ENCODE data around the gene KIF25.

The KIF25 gene

GRCh38 chr6:168045706-168046620 lies 48.5 kb downstream of the KIF25 start:
- no peak overlapping the region for H3K27ac ChIP-seq (ENCODE audit: low read depth, low read length)
- no peaks in the 10 kb centered on the region; the same call in 1 of the 2 replicates for H3K4me1 ChIP-seq (ENCODE audit: control insufficient read depth, insufficient read depth, low read length)
- no peaks in the 10 kb centered on the region for H3K27me3 ChIP-seq (ENCODE audit: control insufficient read depth, insufficient read depth, low read length)
- H3K4me3 ChIP-seq (ENCODE audit: low read depth, low read length), result no peak overlapping the region
- H3K9ac ChIP-seq (ENCODE audit: low read length), result no peak overlapping the region
- H3K36me3 ChIP-seq (ENCODE audit: control insufficient read depth, insufficient read depth, low read length), result no peaks in the 10 kb centered on the region
- H3K9me3 ChIP-seq (ENCODE audit: control insufficient read depth, insufficient read depth, low read depth, low read length), result peaks cover 13% of the 10 kb centered on the region

DNA sequence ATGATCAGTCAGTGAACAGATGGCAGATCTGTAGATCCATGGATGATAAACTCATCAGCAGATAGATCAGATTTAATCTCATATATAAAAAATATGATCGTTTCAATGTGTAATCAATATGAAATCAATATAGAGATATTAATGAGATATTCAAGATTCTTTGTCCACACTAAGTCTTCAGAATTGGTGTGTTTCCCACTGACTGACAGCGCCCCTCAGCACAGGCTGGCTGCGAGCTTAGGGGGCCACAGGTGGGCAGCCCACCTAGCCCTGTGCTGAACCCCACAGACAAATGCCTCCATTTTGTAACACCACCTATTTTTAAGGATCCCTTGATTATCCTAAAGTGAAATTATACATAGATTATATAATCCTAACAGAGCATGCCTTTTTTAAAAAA lies 49.2 kb downstream of the KIF25 start:
- Histone ChIP-seq H3K9me3 (ENCODE audit: control insufficient read depth, insufficient read depth, low read depth, low read length) (peaks cover 8% of the 10 kb centered on the region), H3K4me3 (ENCODE audit: low read depth, low read length) (no peak overlapping the region), H3K27me3 (ENCODE audit: control insufficient read depth, insufficient read depth, low read length) (no peaks in the 10 kb centered on the region), H3K27ac (ENCODE audit: low read depth, low read length) (no peak overlapping the region), H3K9ac (ENCODE audit: low read length) (no peak overlapping the region), H3K36me3 (ENCODE audit: control insufficient read depth, insufficient read depth, low read length) (no peaks in the 10 kb centered on the region), H3K4me1 (ENCODE audit: control insufficient read depth, insufficient read depth, low read length) (no peaks in the 10 kb centered on the region; the same call in 1 of the 2 replicates)

- H3K36me3 ChIP-seq (ENCODE audit: control insufficient read depth, insufficient read depth, low read length), result no peaks in the 10 kb centered on the region
- H3K4me3 ChIP-seq (ENCODE audit: low read depth, low read length), result no peak overlapping the region
- H3K9ac ChIP-seq (ENCODE audit: low read length), result no peak overlapping the region
- no peak overlapping the region for H3K27ac ChIP-seq (ENCODE audit: low read depth, low read length)
- H3K4me1 ChIP-seq (ENCODE audit: control insufficient read depth, insufficient read depth, low read length), result no peaks in the 10 kb centered on the region; the same call in 1 of the 2 replicates
- no peaks in the 10 kb centered on the region for H3K27me3 ChIP-seq (ENCODE audit: control insufficient read depth, insufficient read depth, low read length)
- H3K9me3 ChIP-seq (ENCODE audit: control insufficient read depth, insufficient read depth, low read depth, low read length), result no peaks in the 10 kb centered on the region
These were observed 50.6 kb downstream of the KIF25 start for GRCh38 chr6:168047841-168048723.

DNA sequence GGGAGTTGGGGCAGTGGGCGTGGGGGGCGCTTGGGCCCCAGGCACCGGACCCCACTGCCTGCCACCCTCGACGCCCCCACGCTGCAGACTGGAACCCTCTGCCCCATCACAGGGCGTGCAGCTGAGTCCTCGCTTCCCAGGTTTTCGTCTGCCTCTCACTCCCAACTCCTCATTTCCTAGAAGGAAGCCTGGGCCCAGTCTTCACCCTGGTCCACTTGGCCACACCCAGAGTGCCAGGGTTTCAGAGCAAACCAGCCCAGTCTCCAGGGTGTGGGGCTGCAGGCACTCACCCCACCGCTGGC lies 51.2 kb downstream of the KIF25 start:
- Histone ChIP-seq H3K27ac (ENCODE audit: low read depth, low read length) (no peak overlapping the region), H3K36me3 (ENCODE audit: control insufficient read depth, insufficient read depth, low read length) (no peaks in the 10 kb centered on the region), H3K27me3 (ENCODE audit: control insufficient read depth, insufficient read depth, low read length) (no peaks in the 10 kb centered on the region), H3K9me3 (ENCODE audit: control insufficient read depth, insufficient read depth, low read depth, low read length) (no peaks in the 10 kb centered on the region), H3K4me1 (ENCODE audit: control insufficient read depth, insufficient read depth, low read length) (no peaks in the 10 kb centered on the region; the same call in 1 of the 2 replicates), H3K9ac (ENCODE audit: low read length) (no peak overlapping the region), H3K4me3 (ENCODE audit: low read depth, low read length) (no peak overlapping the region)

GRCh38 chr6:168049277-168049676 lies 51.8 kb downstream of the KIF25 start:
- no peak overlapping the region for H3K9ac ChIP-seq (ENCODE audit: low read length)
- no peaks in the 10 kb centered on the region; the same call in 1 of the 2 replicates for H3K4me1 ChIP-seq (ENCODE audit: control insufficient read depth, insufficient read depth, low read length)
- no peak overlapping the region for H3K27ac ChIP-seq (ENCODE audit: low read depth, low read length)
- H3K9me3 ChIP-seq (ENCODE audit: control insufficient read depth, insufficient read depth, low read depth, low read length), result no peaks in the 10 kb centered on the region
- no peaks in the 10 kb centered on the region for H3K27me3 ChIP-seq (ENCODE audit: control insufficient read depth, insufficient read depth, low read length)
- no peak overlapping the region for H3K4me3 ChIP-seq (ENCODE audit: low read depth, low read length)
- H3K36me3 ChIP-seq (ENCODE audit: control insufficient read depth, insufficient read depth, low read length), result no peaks in the 10 kb centered on the region

- no peaks in the 10 kb centered on the region for H3K9me3 ChIP-seq (ENCODE audit: control insufficient read depth, insufficient read depth, low read depth, low read length)
- H3K9ac ChIP-seq (ENCODE audit: low read length), result no peak overlapping the region
- H3K36me3 ChIP-seq (ENCODE audit: control insufficient read depth, insufficient read depth, low read length), result no peaks in the 10 kb centered on the region
- no peak overlapping the region for H3K4me3 ChIP-seq (ENCODE audit: low read depth, low read length)
- H3K4me1 ChIP-seq (ENCODE audit: control insufficient read depth, insufficient read depth, low read length), result no peaks in the 10 kb centered on the region; the same call in 1 of the 2 replicates
- no peak overlapping the region for H3K27ac ChIP-seq (ENCODE audit: low read depth, low read length)
- H3K27me3 ChIP-seq (ENCODE audit: control insufficient read depth, insufficient read depth, low read length), result no peaks in the 10 kb centered on the region
These were observed 52.3 kb downstream of the KIF25 start for GRCh38 chr6:168049706-168050224.

DNA sequence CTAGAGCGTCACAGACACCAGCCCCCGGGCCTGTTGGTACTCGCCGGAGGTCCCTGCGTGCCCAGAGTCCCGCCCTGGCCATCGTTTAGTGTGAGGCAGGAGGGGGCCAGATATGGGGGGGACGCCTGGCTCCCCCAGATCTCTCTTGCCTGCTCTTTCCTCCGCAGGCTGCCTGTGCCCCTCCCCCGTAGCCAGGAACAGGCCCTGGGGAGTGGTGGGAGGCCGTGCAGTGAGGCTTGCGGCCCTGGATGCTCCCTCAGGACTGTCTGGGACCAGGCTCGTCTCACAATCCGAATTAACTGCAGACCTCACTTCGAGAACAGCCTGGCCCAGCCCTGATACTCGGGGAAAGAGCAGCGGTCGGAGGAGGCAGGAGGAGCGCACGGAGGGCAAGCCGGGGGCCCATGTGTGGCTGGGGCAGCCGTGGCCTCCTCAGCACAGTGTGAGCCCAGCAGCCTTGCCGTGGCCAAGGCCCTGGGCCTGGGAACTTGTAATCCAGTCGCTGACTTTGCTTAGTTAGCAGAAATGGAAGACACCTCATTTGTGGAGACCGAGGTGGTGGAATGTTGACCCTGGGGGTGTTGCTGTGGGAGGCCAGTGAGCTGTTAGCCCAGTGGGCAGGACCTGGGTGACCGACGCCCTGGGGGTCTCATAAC lies 52.9 kb downstream of the KIF25 start:
- Histone ChIP-seq H3K27ac (ENCODE audit: low read depth, low read length) (no peak overlapping the region), H3K27me3 (ENCODE audit: control insufficient read depth, insufficient read depth, low read length) (no peaks in the 10 kb centered on the region), H3K36me3 (ENCODE audit: control insufficient read depth, insufficient read depth, low read length) (no peaks in the 10 kb centered on the region), H3K9ac (ENCODE audit: low read length) (no peak overlapping the region), H3K4me3 (ENCODE audit: low read depth, low read length) (no peak overlapping the region), H3K9me3 (ENCODE audit: control insufficient read depth, insufficient read depth, low read depth, low read length) (no peaks in the 10 kb centered on the region), H3K4me1 (ENCODE audit: control insufficient read depth, insufficient read depth, low read length) (no peaks in the 10 kb centered on the region; the same call in 1 of the 2 replicates)

- Histone ChIP-seq H3K27ac (ENCODE audit: low read depth, low read length) (no peak overlapping the region), H3K27me3 (ENCODE audit: control insufficient read depth, insufficient read depth, low read length) (no peaks in the 10 kb centered on the region), H3K36me3 (ENCODE audit: control insufficient read depth, insufficient read depth, low read length) (no peaks in the 10 kb centered on the region), H3K9me3 (ENCODE audit: control insufficient read depth, insufficient read depth, low read depth, low read length) (no peaks in the 10 kb centered on the region), H3K4me1 (ENCODE audit: control insufficient read depth, insufficient read depth, low read length) (no peaks in the 10 kb centered on the region; the same call in 1 of the 2 replicates), H3K9ac (ENCODE audit: low read length) (no peak overlapping the region), H3K4me3 (ENCODE audit: low read depth, low read length) (no peak overlapping the region)
These were observed 53.6 kb downstream of the KIF25 start for GRCh38 chr6:168050881-168051586.

DNA sequence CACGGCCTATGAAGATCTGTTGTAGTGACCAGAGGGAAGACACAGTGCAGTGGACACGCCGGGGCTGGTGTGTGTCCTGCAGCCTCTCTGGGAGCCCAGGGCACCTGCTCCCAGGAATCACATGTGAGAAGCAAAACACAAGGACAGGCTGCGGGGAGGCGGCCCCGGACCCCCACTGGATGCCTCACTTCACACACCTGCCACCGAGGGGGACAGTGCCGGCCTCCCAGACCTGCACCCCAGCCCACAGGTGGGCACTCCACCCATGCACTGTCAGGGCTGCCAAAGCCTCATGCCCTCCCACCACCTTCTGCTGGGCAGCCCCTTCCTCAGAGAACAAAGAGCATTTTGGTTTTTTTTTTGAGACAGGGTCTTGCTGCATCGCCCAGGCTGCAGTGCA lies 54.2 kb downstream of the KIF25 start:
- Histone ChIP-seq H3K9ac (ENCODE audit: low read length) (no peak overlapping the region), H3K36me3 (ENCODE audit: control insufficient read depth, insufficient read depth, low read length) (no peaks in the 10 kb centered on the region), H3K4me3 (ENCODE audit: low read depth, low read length) (no peak overlapping the region), H3K27ac (ENCODE audit: low read depth, low read length) (no peak overlapping the region), H3K9me3 (ENCODE audit: control insufficient read depth, insufficient read depth, low read depth, low read length) (no peaks in the 10 kb centered on the region), H3K4me1 (ENCODE audit: control insufficient read depth, insufficient read depth, low read length) (no peaks in the 10 kb centered on the region; the same call in 1 of the 2 replicates), H3K27me3 (ENCODE audit: control insufficient read depth, insufficient read depth, low read length) (no peaks in the 10 kb centered on the region)

DNA sequence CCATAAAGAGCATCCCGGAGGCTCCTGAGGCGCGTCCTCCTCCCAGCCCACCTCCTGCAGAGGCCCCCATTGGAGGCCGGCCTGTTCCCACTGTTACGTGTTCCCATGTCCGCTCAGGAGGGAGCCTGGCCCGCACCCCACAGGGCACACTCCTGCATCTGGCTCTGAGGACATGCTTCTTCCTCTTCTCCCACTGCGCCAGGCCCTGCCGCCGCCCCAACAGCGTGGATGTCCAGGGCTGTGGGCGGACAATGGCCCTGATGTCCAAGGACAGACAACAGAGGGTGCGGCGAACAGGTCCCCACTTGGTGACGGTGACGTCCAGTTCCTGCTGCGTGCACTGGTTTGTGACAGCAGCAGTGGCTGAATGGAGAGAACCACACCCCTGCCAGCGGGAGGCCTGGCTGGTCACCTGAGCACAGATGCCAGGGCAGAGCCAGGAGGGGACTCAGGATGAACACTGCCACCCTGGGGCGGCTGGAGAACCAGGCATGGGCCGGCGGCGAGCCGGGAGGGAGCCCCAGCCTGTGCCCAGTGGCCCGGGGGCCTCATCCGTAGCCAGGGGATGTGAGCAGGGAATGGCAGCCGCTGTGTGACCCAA lies 54.9 kb downstream of the KIF25 start:
- Histone ChIP-seq H3K27ac (ENCODE audit: low read depth, low read length) (no peak overlapping the region), H3K27me3 (ENCODE audit: control insufficient read depth, insufficient read depth, low read length) (no peaks in the 10 kb centered on the region), H3K4me1 (ENCODE audit: control insufficient read depth, insufficient read depth, low read length) (no peaks in the 10 kb centered on the region; the same call in 1 of the 2 replicates), H3K9ac (ENCODE audit: low read length) (no peak overlapping the region), H3K9me3 (ENCODE audit: control insufficient read depth, insufficient read depth, low read depth, low read length) (no peaks in the 10 kb centered on the region), H3K4me3 (ENCODE audit: low read depth, low read length) (no peak overlapping the region), H3K36me3 (ENCODE audit: control insufficient read depth, insufficient read depth, low read length) (no peaks in the 10 kb centered on the region)

All from HUES6 (cell line).